Loucy (cell line): Measurements from ENCODE around the gene RPS6KA3.

ENCODE experiments used
- H2AFZ ChIP-seq: fragments of 200-600 bp; sonication (generic); 2 replicates; pipeline ENCODE4 v1.6.0; 2016; ENCODE audit warnings: antibody characterized with exemption, mild to moderate bottlenecking, low read length, moderate library complexity
- H3F3A ChIP-seq: fragments of 200-600 bp; 2 replicates; pipeline ENCODE4 v1.6.0; 2016; ENCODE audit warnings: antibody characterized with exemption, low read depth, mild to moderate bottlenecking
- H3K27me3 ChIP-seq: fragments of 200-600 bp; sonication (generic); 2 replicates; pipeline ENCODE4 v1.6.1; 2014; ENCODE audit warnings: low read length, mild to moderate bottlenecking; ENCODE audit not compliant: insufficient read depth, poor library complexity, severe bottlenecking
- H3K36me3 ChIP-seq: fragments of 200-600 bp; sonication (generic); 2 replicates; pipeline ENCODE4 v1.6.1; 2016; ENCODE audit warnings: low read length; ENCODE audit not compliant: insufficient read depth
- H3K4me1 ChIP-seq: fragments of 200-600 bp; sonication (generic); 2 replicates; pipeline ENCODE4 v1.5.1; 2014; ENCODE audit warnings: low read length, mild to moderate bottlenecking; ENCODE audit not compliant: insufficient read depth, poor library complexity, severe bottlenecking
- H3K4me2 ChIP-seq: fragments of 200-600 bp; sonication (generic); 2 replicates; pipeline ENCODE4 v1.6.0; 2014; ENCODE audit warnings: antibody characterized with exemption, low read length, low read depth, mild to moderate bottlenecking; ENCODE audit not compliant: poor library complexity, severe bottlenecking
- H3K4me3 ChIP-seq: fragments of 200-600 bp; sonication (generic); 2 replicates; pipeline ENCODE4 v1.5.1; 2014; ENCODE audit warnings: low read length, mild to moderate bottlenecking, mixed read lengths; ENCODE audit not compliant: poor library complexity, severe bottlenecking
- H3K79me2 ChIP-seq: fragments of 200-600 bp; sonication (generic); 2 replicates; pipeline ENCODE4 v1.6.1; 2014; ENCODE audit warnings: low read length; ENCODE audit not compliant: insufficient read depth
- H3K9ac ChIP-seq: fragments of 200-600 bp; sonication (generic); 2 replicates; pipeline ENCODE4 v1.6.0; 2014; ENCODE audit warnings: mild to moderate bottlenecking, low read depth, low read length, moderate library complexity; ENCODE audit not compliant: poor library complexity, severe bottlenecking
- H3K9me2 ChIP-seq: fragments of 200-600 bp; sonication (generic); replicated peaks from 2 replicates; pipeline ENCODE4 v1.6.1; 2016; ENCODE audit warnings: low read depth, low read length, mixed read lengths
- H3K9me3 ChIP-seq: fragments of 200-600 bp; sonication (generic); 2 replicates; pipeline ENCODE4 v1.6.1; 2014; ENCODE audit warnings: mild to moderate bottlenecking, antibody characterized with exemption, low read length, low read depth; ENCODE audit not compliant: insufficient read depth
- H4K20me1 ChIP-seq: fragments of 200-600 bp; sonication (generic); 2 replicates; pipeline ENCODE4 v1.6.0; 2014; ENCODE audit warnings: antibody characterized with exemption, low read length, mild to moderate bottlenecking; ENCODE audit not compliant: insufficient read depth, poor library complexity, severe bottlenecking
- EZH2phosphoT487 ChIP-seq: fragments of 200-600 bp; IDR thresholded peaks from 2 replicates; pipeline ENCODE4 v1.6.1; 2018; ENCODE audit warnings: antibody characterized with exemption, mild to moderate bottlenecking, moderate library complexity, borderline replicate concordance
- TF ChIP-seq, protein P1 (sequence below): fragments of 200-600 bp; sonication (generic); conservative IDR thresholded peaks from 2 replicates; pipeline ENCODE4 v1.5.1; 2014; ENCODE audit warnings: mild to moderate bottlenecking, antibody characterized with exemption, low read length

The RPS6KA3 gene

GRCh38 chrX:20147561-20147960, 119.1 kb downstream of the RPS6KA3 start:
- peaks cover 14% of the 10 kb centered on the region for H3K4me1 ChIP-seq
- no peaks in the 10 kb centered on the region for H4K20me1 ChIP-seq
- H3K9ac ChIP-seq, result no peak overlapping the region
- no peak overlapping the region for H3K4me3 ChIP-seq
- peaks cover 10% of the 10 kb centered on the region; the same call in 1 of the 2 replicates for H3K36me3 ChIP-seq
- H2AFZ ChIP-seq, result no peak overlapping the region
- no peaks in the 10 kb centered on the region for H3K79me2 ChIP-seq
- H3K9me3 ChIP-seq, result no peaks in the 10 kb centered on the region
- no peaks in the 10 kb centered on the region for H3K9me2 ChIP-seq
- no peaks in the 10 kb centered on the region; the same call in 1 of the 2 replicates for H3F3A ChIP-seq
- H3K4me2 ChIP-seq, result no peak overlapping the region
- H3K27me3 ChIP-seq, result no peaks in the 10 kb centered on the region
- no peak for TF ChIP-seq EZH2phosphoT487
- TF ChIP-seq, protein P1, sequence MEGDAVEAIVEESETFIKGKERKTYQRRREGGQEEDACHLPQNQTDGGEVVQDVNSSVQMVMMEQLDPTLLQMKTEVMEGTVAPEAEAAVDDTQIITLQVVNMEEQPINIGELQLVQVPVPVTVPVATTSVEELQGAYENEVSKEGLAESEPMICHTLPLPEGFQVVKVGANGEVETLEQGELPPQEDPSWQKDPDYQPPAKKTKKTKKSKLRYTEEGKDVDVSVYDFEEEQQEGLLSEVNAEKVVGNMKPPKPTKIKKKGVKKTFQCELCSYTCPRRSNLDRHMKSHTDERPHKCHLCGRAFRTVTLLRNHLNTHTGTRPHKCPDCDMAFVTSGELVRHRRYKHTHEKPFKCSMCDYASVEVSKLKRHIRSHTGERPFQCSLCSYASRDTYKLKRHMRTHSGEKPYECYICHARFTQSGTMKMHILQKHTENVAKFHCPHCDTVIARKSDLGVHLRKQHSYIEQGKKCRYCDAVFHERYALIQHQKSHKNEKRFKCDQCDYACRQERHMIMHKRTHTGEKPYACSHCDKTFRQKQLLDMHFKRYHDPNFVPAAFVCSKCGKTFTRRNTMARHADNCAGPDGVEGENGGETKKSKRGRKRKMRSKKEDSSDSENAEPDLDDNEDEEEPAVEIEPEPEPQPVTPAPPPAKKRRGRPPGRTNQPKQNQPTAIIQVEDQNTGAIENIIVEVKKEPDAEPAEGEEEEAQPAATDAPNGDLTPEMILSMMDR, result no peak

- Histone ChIP-seq H3F3A (no peaks in the 10 kb centered on the region; the same call in 1 of the 2 replicates), H3K9me2 (no peaks in the 10 kb centered on the region), H2AFZ (no peak overlapping the region), H3K9me3 (no peaks in the 10 kb centered on the region), H3K4me3 (no peak overlapping the region), H3K79me2 (peaks cover 19% of the 10 kb centered on the region), H3K9ac (no peak overlapping the region), H3K4me2 (peak overlapping the region; percentile 16), H3K4me1 (peaks cover 28% of the 10 kb centered on the region), H4K20me1 (peaks cover 18% of the 10 kb centered on the region), H3K36me3 (no peaks in the 10 kb centered on the region), H3K27me3 (no peaks in the 10 kb centered on the region)
- TF ChIP-seq, protein P1, result no peak
These were observed 122.2 kb downstream of the RPS6KA3 start for GRCh38 chrX:20144491-20144890.

DNA sequence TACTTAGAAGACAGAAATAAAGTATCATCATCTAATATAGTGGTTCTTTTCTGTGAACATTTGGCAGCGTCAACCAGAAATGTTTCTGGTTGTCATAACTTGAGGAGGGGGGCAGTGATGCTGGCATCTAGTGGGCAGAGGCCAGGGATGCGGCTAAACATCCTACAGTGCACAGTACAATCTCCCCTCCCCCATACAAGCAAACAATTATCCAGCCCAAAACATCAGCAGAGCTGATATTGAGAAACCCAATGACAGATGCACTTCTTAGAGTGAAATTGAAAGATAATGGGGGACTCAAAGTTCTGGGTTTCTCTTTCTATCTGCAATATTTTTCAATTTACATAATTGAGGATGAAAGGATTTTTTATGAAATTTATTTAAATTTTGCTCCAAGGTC, 123.1 kb downstream of the RPS6KA3 start:
- H3K27me3 ChIP-seq, result no peaks in the 10 kb centered on the region
- H3K79me2 ChIP-seq, result peaks cover 29% of the 10 kb centered on the region
- H3F3A ChIP-seq, result no peaks in the 10 kb centered on the region; the same call in 1 of the 2 replicates
- H3K4me3 ChIP-seq, result no peak overlapping the region
- H3K4me2 ChIP-seq, result no peak overlapping the region
- no peaks in the 10 kb centered on the region for H3K36me3 ChIP-seq
- H3K4me1 ChIP-seq, result peaks cover 35% of the 10 kb centered on the region
- no peaks in the 10 kb centered on the region for H3K9me2 ChIP-seq
- H2AFZ ChIP-seq, result no peak overlapping the region
- H3K9ac ChIP-seq, result no peak overlapping the region
- TF ChIP-seq EZH2phosphoT487, result no peak
- TF ChIP-seq, protein P1, result peak; percentile 31
- no peaks in the 10 kb centered on the region for H3K9me3 ChIP-seq
- peaks cover 27% of the 10 kb centered on the region for H4K20me1 ChIP-seq
